ENCODE data around the gene SPATA19. TPM values are rescaled to one million over a fixed set of nuclear protein-coding genes. Genes with fewer than 3 reads are reported as not detected.
"Not testable (repeated sequence)": the region's sequence is repeated elsewhere in the genome, so short reads cannot be mapped to it uniquely, and the experiment has no call there.

Gene SPATA19
- not detected for polyA plus RNA-seq (ENCODE audit: insufficient read length in 4 of 4)

GRCh38 chr11:133845413-133845812 lies at the start of gene SPATA19:
Gene SPATA19 (minus strand): TSS chr11:133845513. CDS start chr11:133845446, 67 bp downstream.
- DNase-seq (ENCODE audit: low read depth in 4 of 4, low spot score in 3 of 4): no peak

DNA sequence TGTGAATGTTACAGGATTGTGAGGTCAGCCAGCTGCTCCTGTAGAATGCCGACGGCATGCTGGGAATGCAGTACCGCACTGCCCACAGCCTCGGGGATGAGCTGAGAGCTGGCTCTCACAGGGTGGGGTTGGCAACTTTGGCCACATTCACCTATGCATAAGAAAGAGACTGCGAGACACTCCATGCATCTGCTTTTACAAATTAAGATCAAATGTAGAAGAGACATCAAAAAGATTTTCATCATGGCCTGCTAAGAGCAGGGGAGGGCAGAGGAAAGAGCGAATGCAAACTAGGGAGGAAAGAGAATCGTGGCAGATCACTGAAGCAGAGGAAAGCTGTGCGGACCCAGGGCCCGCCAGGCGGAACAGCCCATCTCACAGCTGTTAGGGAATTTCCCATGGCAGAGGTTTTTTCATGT lies 49.8 kb upstream of the SPATA19 start:
- DNase-seq (ENCODE audit: low read depth in 4 of 4, low spot score in 3 of 4): peak in 2 of 4 donors; percentile 19 to 22

GRCh38 chr11:133893381-133893780 lies 48.1 kb upstream of the SPATA19 start:
- DNase-seq (ENCODE audit: low read depth in 4 of 4, low spot score in 3 of 4): no peak

GRCh38 chr11:133892584-133893380 lies 47.5 kb upstream of the SPATA19 start:
- no peak for DNase-seq (ENCODE audit: low read depth in 4 of 4, low spot score in 3 of 4)

GRCh38 chr11:133892126-133892525 lies 46.8 kb upstream of the SPATA19 start:
- DNase-seq (ENCODE audit: low read depth in 4 of 4, low spot score in 3 of 4): no peak

DNA sequence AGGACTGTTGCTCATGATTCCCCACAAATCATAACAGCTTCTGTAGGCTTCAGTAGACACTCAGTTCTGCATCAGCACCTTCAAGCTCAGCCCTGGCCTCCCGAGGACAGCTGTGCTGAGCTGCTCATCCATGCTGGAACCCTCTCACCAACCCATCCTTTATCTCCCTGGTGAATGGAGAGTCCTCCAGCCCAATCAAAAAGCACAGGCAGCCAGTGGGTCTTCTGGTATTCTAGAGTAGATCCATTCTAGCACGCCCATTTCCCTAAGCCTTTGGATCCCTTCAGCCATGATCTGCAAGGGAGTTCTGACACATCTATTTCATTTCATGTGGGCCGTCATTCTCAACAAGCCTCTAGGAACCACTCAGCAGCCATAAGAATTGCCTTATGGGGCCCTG lies 44.6 kb upstream of the SPATA19 start:
- DNase-seq (ENCODE audit: low read depth in 4 of 4, low spot score in 3 of 4): no peak

DNA sequence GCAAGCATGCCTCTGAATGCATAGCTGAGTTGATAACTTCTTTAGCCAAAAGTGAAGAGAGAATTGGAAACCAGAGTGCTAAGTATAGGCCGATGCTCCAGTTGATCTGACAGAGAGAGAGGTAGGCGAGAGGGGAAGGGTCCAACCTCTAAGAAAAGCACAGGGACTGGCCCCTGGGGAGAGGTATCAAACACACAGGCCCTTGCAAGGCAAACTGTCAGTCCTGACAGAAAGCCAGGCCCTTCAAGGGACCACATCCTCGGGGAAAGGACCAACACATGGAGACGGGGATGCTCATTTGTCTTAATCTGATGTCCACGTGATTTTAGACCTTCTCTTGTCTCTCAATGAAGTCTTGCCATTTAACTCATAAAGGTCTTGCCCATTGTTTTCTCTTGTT lies 43.9 kb upstream of the SPATA19 start:
- DNase-seq (ENCODE audit: low read depth in 4 of 4, low spot score in 3 of 4): no peak

- DNase-seq (ENCODE audit: low read depth in 4 of 4, low spot score in 3 of 4): no peak
Measured at GRCh38 chr11:133887692-133888332, 42.5 kb upstream of the SPATA19 start.

DNA sequence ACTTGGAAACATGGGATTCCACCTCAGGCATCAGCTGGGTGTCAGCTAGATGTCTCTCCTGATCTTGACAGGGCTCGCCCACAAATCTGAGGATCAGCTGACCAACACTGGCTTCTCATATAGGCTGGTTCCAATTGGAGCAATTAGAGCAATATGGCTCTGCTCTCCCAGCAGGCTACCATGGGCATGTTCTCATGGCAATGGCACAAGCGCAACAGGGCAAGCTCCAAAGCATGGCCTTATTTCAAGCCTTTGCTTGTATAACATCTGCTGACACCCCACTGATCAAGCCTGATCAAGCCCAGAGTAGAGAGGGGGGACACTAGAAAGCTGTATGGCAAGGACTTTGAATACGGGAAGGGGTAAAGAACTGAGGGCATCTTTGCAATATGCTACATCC lies 40.7 kb upstream of the SPATA19 start:
- DNase-seq (ENCODE audit: low read depth in 4 of 4, low spot score in 3 of 4): no peak

GRCh38 chr11:133872160-133872559 lies 26.8 kb upstream of the SPATA19 start:
- no peak for DNase-seq (ENCODE audit: low read depth in 4 of 4, low spot score in 3 of 4)

GRCh38 chr11:133867456-133867855 lies 22.1 kb upstream of the SPATA19 start:
- no peak for DNase-seq (ENCODE audit: low read depth in 4 of 4, low spot score in 3 of 4)

- DNase-seq (ENCODE audit: low read depth in 4 of 4, low spot score in 3 of 4): no peak
Measured at GRCh38 chr11:133865466-133865865, 20.2 kb upstream of the SPATA19 start.

- DNase-seq (ENCODE audit: low read depth in 4 of 4, low spot score in 3 of 4): no peak
Measured at GRCh38 chr11:133864756-133865155, 19.4 kb upstream of the SPATA19 start.

- DNase-seq (ENCODE audit: low read depth in 4 of 4, low spot score in 3 of 4): no peak
Measured at GRCh38 chr11:133860151-133860550, 14.8 kb upstream of the SPATA19 start.

DNA sequence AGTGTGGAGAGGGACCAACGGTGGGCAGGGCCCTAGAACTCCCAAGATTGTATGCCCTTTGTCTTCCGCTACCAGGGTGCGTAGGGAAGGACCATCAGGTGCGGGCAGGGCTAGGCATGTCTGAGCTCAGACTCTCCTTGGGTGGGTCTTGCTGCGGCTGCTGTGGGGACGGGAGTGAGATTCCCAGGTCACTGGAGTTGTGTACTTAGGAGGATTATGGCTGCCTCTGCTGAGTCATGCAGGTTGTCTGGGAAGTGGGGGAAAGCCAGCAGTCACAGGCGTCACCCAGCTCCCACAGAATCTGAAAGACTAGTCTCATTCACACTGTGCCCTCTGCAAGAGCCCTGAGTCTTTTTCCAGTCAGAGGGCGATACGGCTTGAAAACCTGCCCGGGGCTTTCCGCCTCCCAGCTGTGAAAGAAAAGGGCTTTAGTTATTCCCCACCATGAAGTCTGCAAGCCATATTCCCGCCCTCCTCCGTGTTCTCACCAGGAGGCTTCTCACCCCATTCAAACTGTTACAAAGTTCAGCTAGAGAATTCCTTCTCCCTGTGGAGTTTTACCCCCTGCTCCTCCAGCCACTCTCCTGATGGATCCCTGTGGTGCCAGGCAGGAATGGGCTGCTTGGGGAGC lies 9.1 kb upstream of the SPATA19 start:
- not testable (repeated sequence) for DNase-seq (ENCODE audit: low read depth in 4 of 4, low spot score in 3 of 4)

DNA sequence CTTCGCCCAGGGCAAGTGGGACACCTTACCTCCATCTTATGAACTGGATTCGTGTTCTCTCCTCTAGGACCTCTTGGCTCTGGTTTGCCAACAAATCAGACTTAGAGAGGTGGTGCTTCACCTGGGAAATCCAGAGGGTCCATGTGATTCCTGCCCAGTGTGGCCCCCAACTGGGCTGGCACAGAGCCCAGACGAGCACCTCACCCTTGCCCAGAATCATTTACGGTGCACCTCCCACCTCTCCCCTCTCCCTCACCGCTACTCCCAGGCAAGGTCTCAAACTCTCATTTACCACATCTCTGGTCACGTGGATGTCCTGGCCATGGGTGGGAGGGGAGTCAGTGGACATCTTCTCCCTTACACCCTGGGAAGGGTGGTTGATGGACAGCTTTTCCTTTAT lies 1.1 kb downstream of the SPATA19 start:
- no peak for DNase-seq (ENCODE audit: low read depth in 4 of 4, low spot score in 3 of 4)

GRCh38 chr11:133843454-133843987 lies 1.8 kb downstream of the SPATA19 start:
- no peak for DNase-seq (ENCODE audit: low read depth in 4 of 4, low spot score in 3 of 4)

- DNase-seq (ENCODE audit: low read depth in 4 of 4, low spot score in 3 of 4): no peak
Measured at GRCh38 chr11:133842730-133843129, 2.6 kb downstream of the SPATA19 start.

DNA sequence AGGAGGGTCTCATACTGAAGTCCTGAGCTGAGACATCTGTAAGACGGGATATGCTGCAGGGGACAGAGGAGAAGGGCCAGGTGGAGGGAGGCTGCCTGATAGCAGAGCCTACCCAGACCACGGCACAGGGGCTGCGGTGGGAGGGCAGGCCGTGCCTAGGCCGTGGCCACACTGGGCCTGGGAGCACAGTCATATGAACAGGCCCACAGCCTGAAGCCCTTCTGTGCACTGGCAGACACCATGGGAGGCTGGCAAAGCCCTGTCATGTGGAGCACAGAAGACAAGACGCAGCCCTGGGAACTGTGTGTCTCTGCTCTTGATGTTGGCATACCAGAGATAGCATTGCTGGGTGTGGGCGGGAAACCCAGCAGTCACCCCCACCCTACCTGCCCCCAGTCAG lies 3.3 kb downstream of the SPATA19 start:
- no peak for DNase-seq (ENCODE audit: low read depth in 4 of 4, low spot score in 3 of 4)

GRCh38 chr11:133841279-133842043 lies 3.9 kb downstream of the SPATA19 start:
- no peak for DNase-seq (ENCODE audit: low read depth in 4 of 4, low spot score in 3 of 4)
